ENCODE measurements around the gene PIK3CB. TPM values are rescaled to one million over a fixed set of nuclear protein-coding genes. Genes with fewer than 3 reads are reported as not detected.
"Not testable (repeated sequence)": the region's sequence is repeated elsewhere in the genome, so short reads cannot be mapped to it uniquely, and the experiment has no call there.

PIK3CB gene
- total RNA-seq, 1 donor from 2014 or later: 23.5 TPM

- Mint-ChIP-seq H3K36me3 (peaks cover 5% of the 10 kb centered on the region), H3K4me1 (peaks cover 20% of the 10 kb centered on the region), H3K27ac (no peak overlapping the region), H3K27me3 (ENCODE audit: low read depth) (peaks cover 3% of the 10 kb centered on the region), H3K9me3 (no peaks in the 10 kb centered on the region), H3K4me3 (no peak overlapping the region)
- DNase-seq (ENCODE audit: low spot score in 2 of 2, unreplicated experiment in 2 of 2): no peak
- TF ChIP-seq CTCF (IDR thresholded peaks at IDR 0.05; ENCODE audit: unreplicated experiment): no peak
These were observed 219.3 kb downstream of the PIK3CB start for GRCh38 chr3:138615462-138615861.

- no peak for DNase-seq (ENCODE audit: low spot score in 2 of 2, unreplicated experiment in 2 of 2)
- Mint-ChIP-seq H3K4me1 (peaks cover 17% of the 10 kb centered on the region), H3K27me3 (ENCODE audit: low read depth) (peaks cover 3% of the 10 kb centered on the region), H3K9me3 (no peaks in the 10 kb centered on the region), H3K27ac (peak overlapping the region; percentile 93), H3K36me3 (peaks cover 5% of the 10 kb centered on the region), H3K4me3 (peak overlapping the region; percentile 67)
- no peak for TF ChIP-seq CTCF (IDR thresholded peaks at IDR 0.05; ENCODE audit: unreplicated experiment)
These were observed 224.8 kb downstream of the PIK3CB start for GRCh38 chr3:138609898-138610266.

- H3K36me3 Mint-ChIP-seq: peaks cover 7% of the 10 kb centered on the region
- TF ChIP-seq CTCF (IDR thresholded peaks at IDR 0.05; ENCODE audit: unreplicated experiment): no peak
- peaks cover 17% of the 10 kb centered on the region for H3K4me1 Mint-ChIP-seq
- no peaks in the 10 kb centered on the region for H3K9me3 Mint-ChIP-seq
- peak within 1 kb of the TSS; percentile 93 for H3K27ac Mint-ChIP-seq
- DNase-seq (ENCODE audit: low spot score in 2 of 2, unreplicated experiment in 2 of 2): peak; percentile 42 to 72
- peak within 1 kb of the TSS; percentile 67 for H3K4me3 Mint-ChIP-seq
- H3K27me3 Mint-ChIP-seq (ENCODE audit: low read depth): peaks cover 3% of the 10 kb centered on the region
These were observed 226.2 kb downstream of the PIK3CB start, which contains the start of gene FAIM for GRCh38 chr3:138608322-138609135. FAIM (plus strand) TSS chr3:138608771; CDS start chr3:138619727, 10,956 bp downstream.

- H3K27me3 Mint-ChIP-seq (ENCODE audit: low read depth); H3K9me3 Mint-ChIP-seq; H3K27ac Mint-ChIP-seq; DNase-seq (ENCODE audit: low spot score in 2 of 2, unreplicated experiment in 2 of 2); H3K4me1 Mint-ChIP-seq; H3K4me3 Mint-ChIP-seq: not testable (repeated sequence)
- H3K36me3 Mint-ChIP-seq: peaks cover 12% of the 10 kb centered on the region
These were observed 230.6 kb downstream of the PIK3CB start for GRCh38 chr3:138604106-138604595.

Other genes starting within 250 kb of the PIK3CB start
- 51.5 to 54.8 TPM (median 51.6 TPM) in 3 replicates for gene CEP70, start 240.7 kb downstream of the PIK3CB start, total RNA-seq
- 12.1 to 14.7 TPM (median 13.7 TPM) in 3 replicates for gene FAIM, start 226.2 kb downstream of the PIK3CB start, total RNA-seq
- not detected in 3 replicates for gene FOXL2, start 112.2 kb upstream of the PIK3CB start, total RNA-seq
- not detected in 3 replicates for gene FOXL2NB, start 112.3 kb upstream of the PIK3CB start, total RNA-seq
- gene PRR23A, start 171.3 kb upstream of the PIK3CB start, total RNA-seq: not detected in 3 replicates
- not detected in 3 replicates for gene PRR23B, start 186.0 kb upstream of the PIK3CB start, total RNA-seq
- gene PRR23C, start 210.0 kb upstream of the PIK3CB start, total RNA-seq: not detected in 3 replicates